Smooth muscle cell (in vitro differentiated cells): ENCODE results near the gene ARHGAP28. TPM values are rescaled to one million over a fixed set of nuclear protein-coding genes. Genes with fewer than 3 reads are reported as not detected.
A peak's percentile ranks its signal among the peaks of the same experiment; 100 is the strongest.

Source experiments
- DNase-seq: peaks from one replicate; lab custom pipeline; 2025; ENCODE audit not compliant: unreplicated experiment; lab: John Stamatoyannopoulos, UW
- H2AFZ ChIP-seq: fragments of 200-600 bp; sonication (generic); 2 replicates; pipeline ENCODE4 v1.6.0; 2016; ENCODE audit warnings: antibody characterized with exemption, low read depth, mild to moderate bottlenecking
- H3F3A ChIP-seq: fragments of 200-600 bp; sonication (generic); 2 replicates; pipeline ENCODE4 v1.6.0; 2017; ENCODE audit warnings: antibody characterized with exemption, low read depth
- H3K27ac ChIP-seq: fragments of 200-600 bp; sonication (generic); 2 replicates; pipeline ENCODE4 v1.5.1; 2016; ENCODE audit warnings: low read depth, mild to moderate bottlenecking
- H3K27me3 ChIP-seq: fragments of 200-600 bp; sonication (generic); 2 replicates; pipeline ENCODE4 v1.6.1; 2016; ENCODE audit warnings: low read depth, mild to moderate bottlenecking
- H3K36me3 ChIP-seq: fragments of 200-600 bp; sonication (generic); 2 replicates; pipeline ENCODE4 v1.5.1; 2016; ENCODE audit warnings: low read depth
- H3K4me1 ChIP-seq: fragments of 200-600 bp; sonication (generic); 2 replicates; pipeline ENCODE4 v1.5.1; 2016; ENCODE audit warnings: low read depth
- H3K4me2 ChIP-seq: fragments of 200-600 bp; sonication (generic); 2 replicates; pipeline ENCODE4 v1.6.0; 2016; ENCODE audit warnings: mild to moderate bottlenecking
- H3K4me3 ChIP-seq: fragments of 200-600 bp; sonication (generic); 2 replicates; pipeline ENCODE4 v1.5.1; 2016; ENCODE audit warnings: mild to moderate bottlenecking
- H3K79me2 ChIP-seq: fragments of 200-600 bp; sonication (generic); 2 replicates; pipeline ENCODE4 v1.6.0; 2016; ENCODE audit warnings: low read depth, mild to moderate bottlenecking
- H3K9ac ChIP-seq: fragments of 200-600 bp; sonication (generic); 2 replicates; pipeline ENCODE4 v1.6.0; 2016; ENCODE audit warnings: low read depth
- H3K9me3 ChIP-seq: fragments of 200-600 bp; sonication (generic); replicated peaks from 2 replicates; pipeline ENCODE4 v1.5.1; 2016; ENCODE audit warnings: low read depth
- H4K20me1 ChIP-seq: fragments of 200-600 bp; sonication (generic); 2 replicates; pipeline ENCODE4 v1.6.0; 2016; ENCODE audit warnings: low read depth
- CTCF ChIP-seq: fragments of 200-600 bp; sonication (generic); IDR thresholded peaks from 2 replicates; pipeline ENCODE4 v1.5.1; 2017; ENCODE audit warnings: borderline replicate concordance, mild to moderate bottlenecking, antibody characterized with exemption; ENCODE audit not compliant: insufficient read depth, poor library complexity, severe bottlenecking
- WGBS: methylation state at CpG from one replicate; pipeline ENCODE4 v1.1.7; 2016; ENCODE audit warnings: low lambda C conversion rate; 5-methylcytosine and 5-hydroxymethylcytosine counted together
- polyA plus RNA-seq: library from polyadenylated mRNA; unstranded; fragments of >200 nt; fragmentation: Nextera tagmentation; extraction: Ambion mirVana; gene quantifications from 2 replicates; pipeline ENCODE4 v1.2.1, GENCODE V29; 2016
- total RNA-seq: library from RNA; depleted of rRNA; stranded (reverse); fragments of >200 nt; gene quantifications from 2 replicates; pipeline ENCODE4 v1.2.3, GENCODE V29; 2014

The ARHGAP28 gene
- total and polyA plus RNA-seq, 2 experiments from 2014 or later = 16.2 to 27.7 TPM

GRCh38 chr18:6737833-6738232 is 8.3 kb downstream of the ARHGAP28 start:
- peaks cover 15% of the 10 kb centered on the region for H3F3A ChIP-seq
- DNase-seq = no peak
- H3K4me3 ChIP-seq = no peak overlapping the region
- H3K36me3 ChIP-seq = no peaks in the 10 kb centered on the region
- H4K20me1 ChIP-seq = no peaks in the 10 kb centered on the region
- H3K4me2 ChIP-seq = peak overlapping the region; percentile 41
- H3K4me1 ChIP-seq = peaks cover 35% of the 10 kb centered on the region
- H3K9me3 ChIP-seq = no peaks in the 10 kb centered on the region
- no peak for TF ChIP-seq CTCF
- H2AFZ ChIP-seq = no peak overlapping the region
- H3K27me3 ChIP-seq = no peaks in the 10 kb centered on the region
- H3K79me2 ChIP-seq = peaks cover 60% of the 10 kb centered on the region
- H3K9ac ChIP-seq = no peak overlapping the region
- no peak overlapping the region for H3K27ac ChIP-seq

GRCh38 chr18:6738622-6739021 is 9.1 kb downstream of the ARHGAP28 start:
- peaks cover 59% of the 10 kb centered on the region for H3K79me2 ChIP-seq
- H3K27ac ChIP-seq = peak overlapping the region; percentile 58
- H3K36me3 ChIP-seq = no peaks in the 10 kb centered on the region
- no peak for TF ChIP-seq CTCF
- peak overlapping the region; percentile 32 for H2AFZ ChIP-seq
- H3K4me1 ChIP-seq = peaks cover 43% of the 10 kb centered on the region
- no peaks in the 10 kb centered on the region for H3K9me3 ChIP-seq
- H3F3A ChIP-seq = peaks cover 15% of the 10 kb centered on the region
- DNase-seq = no peak
- H3K4me3 ChIP-seq = no peak overlapping the region
- H3K27me3 ChIP-seq = no peaks in the 10 kb centered on the region
- 26% methylated on average over 4 of the region's 4 CpGs for WGBS
- peak overlapping the region; percentile 16 for H3K9ac ChIP-seq
- peak overlapping the region; percentile 65 for H3K4me2 ChIP-seq
- H4K20me1 ChIP-seq = no peaks in the 10 kb centered on the region

GRCh38 chr18:6741232-6741663 is 11.7 kb downstream of the ARHGAP28 start:
- H2AFZ ChIP-seq = no peak overlapping the region
- no peak for DNase-seq
- H3K79me2 ChIP-seq = peaks cover 43% of the 10 kb centered on the region

More at GRCh38 chr18:6741232-6741663, 11.7 kb downstream of the ARHGAP28 start:
- Histone ChIP-seq H3K27me3 (no peaks in the 10 kb centered on the region), H3K4me3 (peak overlapping the region; percentile 5), H3K27ac (peak overlapping the region; percentile 94), H3K4me1 (peaks cover 58% of the 10 kb centered on the region), H3K9me3 (no peaks in the 10 kb centered on the region), H4K20me1 (no peaks in the 10 kb centered on the region), H3K9ac (peak overlapping the region; percentile 74), H3K36me3 (no peaks in the 10 kb centered on the region), H3F3A (peaks cover 15% of the 10 kb centered on the region), H3K4me2 (peak overlapping the region; percentile 76)
- no peak for TF ChIP-seq CTCF
- WGBS = 10% methylated on average over 2 of the region's 2 CpGs
